ENCODE data around the gene NIT1.

DNA sequence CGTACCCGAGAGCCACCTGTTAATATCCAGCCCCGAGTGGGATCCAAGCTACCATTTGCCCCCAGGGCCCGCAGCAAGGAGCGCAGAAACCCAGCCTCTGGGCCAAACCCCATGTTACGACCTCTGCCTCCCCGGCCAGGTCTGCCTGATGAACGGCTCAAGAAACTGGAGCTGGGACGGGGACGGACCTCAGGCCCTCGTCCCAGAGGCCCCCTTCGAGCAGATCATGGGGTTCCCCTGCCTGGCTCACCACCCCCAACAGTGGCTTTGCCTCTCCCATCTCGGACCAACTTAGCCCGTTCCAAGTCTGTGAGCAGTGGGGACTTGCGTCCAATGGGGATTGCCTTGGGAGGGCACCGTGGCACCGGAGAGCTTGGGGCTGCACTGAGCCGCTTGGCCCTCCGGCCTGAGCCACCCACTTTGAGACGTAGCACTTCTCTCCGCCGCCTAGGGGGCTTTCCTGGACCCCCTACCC, 42.8 kb downstream of the NIT1 start:
- TF ChIP-seq POLR2A (IDR thresholded peaks at IDR 0.05), result no peak
- TF ChIP-seq, protein P1, sequence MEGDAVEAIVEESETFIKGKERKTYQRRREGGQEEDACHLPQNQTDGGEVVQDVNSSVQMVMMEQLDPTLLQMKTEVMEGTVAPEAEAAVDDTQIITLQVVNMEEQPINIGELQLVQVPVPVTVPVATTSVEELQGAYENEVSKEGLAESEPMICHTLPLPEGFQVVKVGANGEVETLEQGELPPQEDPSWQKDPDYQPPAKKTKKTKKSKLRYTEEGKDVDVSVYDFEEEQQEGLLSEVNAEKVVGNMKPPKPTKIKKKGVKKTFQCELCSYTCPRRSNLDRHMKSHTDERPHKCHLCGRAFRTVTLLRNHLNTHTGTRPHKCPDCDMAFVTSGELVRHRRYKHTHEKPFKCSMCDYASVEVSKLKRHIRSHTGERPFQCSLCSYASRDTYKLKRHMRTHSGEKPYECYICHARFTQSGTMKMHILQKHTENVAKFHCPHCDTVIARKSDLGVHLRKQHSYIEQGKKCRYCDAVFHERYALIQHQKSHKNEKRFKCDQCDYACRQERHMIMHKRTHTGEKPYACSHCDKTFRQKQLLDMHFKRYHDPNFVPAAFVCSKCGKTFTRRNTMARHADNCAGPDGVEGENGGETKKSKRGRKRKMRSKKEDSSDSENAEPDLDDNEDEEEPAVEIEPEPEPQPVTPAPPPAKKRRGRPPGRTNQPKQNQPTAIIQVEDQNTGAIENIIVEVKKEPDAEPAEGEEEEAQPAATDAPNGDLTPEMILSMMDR (IDR thresholded peaks at IDR 0.05), result no peak

All from breast epithelium (tissue), 3 donors.